ENCODE data around the gene PHACTR1.
"Not testable (repeated sequence)": the region's sequence is repeated elsewhere in the genome, so short reads cannot be mapped to it uniquely, and the experiment has no call there.

PHACTR1 gene

GRCh38 chr6:13159300-13159699 is 442.7 kb downstream of the PHACTR1 start:
- no peak for DNase-seq (ENCODE audit: extremely low read depth, low read depth)
- no peak for TF ChIP-seq CTCF (IDR thresholded peaks at IDR 0.05; ENCODE audit: low read depth, low read length)

GRCh38 chr6:13159822-13160221 is 443.3 kb downstream of the PHACTR1 start:
- not testable (repeated sequence) for DNase-seq (ENCODE audit: extremely low read depth, low read depth)

- DNase-seq (ENCODE audit: extremely low read depth, low read depth): no peak
- no peak for TF ChIP-seq CTCF (IDR thresholded peaks at IDR 0.05; ENCODE audit: low read depth, low read length)
Measured at GRCh38 chr6:13163161-13163944, 446.8 kb downstream of the PHACTR1 start.

- no peak for DNase-seq (ENCODE audit: extremely low read depth, low read depth)
- no peak for TF ChIP-seq CTCF (IDR thresholded peaks at IDR 0.05; ENCODE audit: low read depth, low read length)
Measured at GRCh38 chr6:13164291-13164690, 447.7 kb downstream of the PHACTR1 start.

GRCh38 chr6:13165502-13166172 is 449.1 kb downstream of the PHACTR1 start:
- no peak for DNase-seq (ENCODE audit: extremely low read depth, low read depth)
- TF ChIP-seq CTCF (IDR thresholded peaks at IDR 0.05; ENCODE audit: low read depth, low read length): no peak

GRCh38 chr6:13166269-13166668 is 449.7 kb downstream of the PHACTR1 start:
- TF ChIP-seq CTCF (IDR thresholded peaks at IDR 0.05; ENCODE audit: low read depth, low read length): no peak
- no peak for DNase-seq (ENCODE audit: extremely low read depth, low read depth)

GRCh38 chr6:13166916-13167315 is 450.3 kb downstream of the PHACTR1 start:
- no peak for TF ChIP-seq CTCF (IDR thresholded peaks at IDR 0.05; ENCODE audit: low read depth, low read length)
- no peak for DNase-seq (ENCODE audit: extremely low read depth, low read depth)
